ENCODE results near the gene EHMT1. TPM values are rescaled to one million over a fixed set of nuclear protein-coding genes. Genes with fewer than 3 reads are reported as not detected.

Gene EHMT1
- total and polyA plus RNA-seq, 2 of the 8 experiments (the other 6 are each of a cell fraction or from before 2014, with no cell fraction given), result 95.7 to 163 TPM

GRCh38 chr9:137630126-137630525, 11.3 kb downstream of the EHMT1 start:
- Histone ChIP-seq H3K27me3 (replicated peaks in 1 of 4; ENCODE audit: control insufficient read depth in 3 of 4, extremely low read depth in 1 of 4, insufficient read depth in 3 of 4, low read length in 3 of 4) (no peaks in the 10 kb centered on the region), H3K4ac (replicated peaks; ENCODE audit: insufficient read length, low read depth, low read length) (no peak overlapping the region), H4K8ac (ENCODE audit: extremely low read depth, insufficient read depth, low read length) (no peak overlapping the region), H3K14ac (ENCODE audit: insufficient read length) (no peak overlapping the region), H4K5ac (ENCODE audit: insufficient read length, low read depth, low read length) (no peak overlapping the region), H3K9me3 (ENCODE audit: insufficient read depth in 2 of 2, low read depth in 1 of 2, low read length in 1 of 2) (no peaks in the 10 kb centered on the region), H3K9ac (replicated peaks in 1 of 4; ENCODE audit: extremely low read depth in 1 of 4, low read depth in 3 of 4, low read length in 3 of 4) (no peak overlapping the region), H3K4me1 (replicated peaks in 1 of 4; ENCODE audit: control insufficient read depth in 3 of 4, insufficient read depth in 4 of 4, low read length in 3 of 4) (peaks cover 0 to 11% (median 7%) of the 10 kb centered on the region in 4 experiments), H4K20me1 (replicated peaks in 1 of 2; ENCODE audit: control insufficient read depth in 1 of 2, insufficient read depth in 2 of 2, low read length in 2 of 2) (peaks cover 23 to 26% of the 10 kb centered on the region in 2 experiments), H3K23me2 (ENCODE audit: low read depth, low read length) (no peaks in the 10 kb centered on the region), H3K4me3 (ENCODE audit: extremely low read depth in 1 of 4, insufficient read depth in 2 of 4, low read depth in 3 of 4, low read length in 4 of 4) (no peak overlapping the region), H3K36me3 (ENCODE audit: control insufficient read depth in 2 of 4, insufficient read depth in 4 of 4, low read length in 3 of 4) (no peaks in the 10 kb centered on the region; a peak in 1 of 8 replicates), H3K23ac (ENCODE audit: insufficient read length) (no peak overlapping the region), H2BK15ac (ENCODE audit: low read length) (no peak overlapping the region), H4K91ac (replicated peaks; ENCODE audit: insufficient read length, low read length) (no peak overlapping the region), H2BK12ac (ENCODE audit: low read depth, low read length) (no peak overlapping the region), H2AFZ (ENCODE audit: low read length) (no peak overlapping the region), H3K27ac (ENCODE audit: low read depth, low read length) (no peak overlapping the region), H3K18ac (ENCODE audit: extremely low read depth, low read length) (no peak overlapping the region), H3K79me2 (ENCODE audit: control insufficient read depth in 1 of 2, insufficient read depth in 2 of 2, low read length in 2 of 2) (peaks cover 62 to 99% of the 10 kb centered on the region in 2 experiments), H2BK120ac (replicated peaks; ENCODE audit: low read depth, low read length) (no peak overlapping the region), H3K56ac (replicated peaks; ENCODE audit: insufficient read length, low read depth, low read length) (no peak overlapping the region), H3K4me2 (ENCODE audit: insufficient read depth in 1 of 2, low read depth in 2 of 2, low read length in 2 of 2) (no peak overlapping the region), H2AK5ac (ENCODE audit: low read depth, low read length) (no peak overlapping the region), H2BK20ac (ENCODE audit: low read length) (no peak overlapping the region), H3K79me1 (ENCODE audit: low read depth, low read length) (peaks cover 23% of the 10 kb centered on the region), H2BK5ac (ENCODE audit: low read depth, low read length) (no peak overlapping the region)
- DNase-seq (ENCODE audit: low read depth in 1 of 2, low spot score in 2 of 2) (no peak), FAIRE-seq (no peak)
- 95% methylated on average over 1 of the region's 1 CpG; no CpG with 5 or more reads in 1 of the 2 experiments for WGBS, 2 experiments (ENCODE audit: extremely low coverage in 1 of 2, insufficient coverage in 1 of 2, insufficient read length in 1 of 2, insufficient replicate concordance in 2 of 2, low coverage in 1 of 2, low lambda C conversion rate in 2 of 2, missing lambda C conversion rate in 1 of 2)
- CTCF ChIA-PET (ENCODE audit: partially characterized antibody), result interaction anchor here (0.8 to 1.9 kb wide), 4 partner anchors 9 to 27 kb away, joined by 5 read pairs; no protein-coding TSS in a partner anchor
- POLR2A ChIA-PET (ENCODE audit: partially characterized antibody), result interaction anchor here (1.2 to 1.9 kb wide), 3 partner anchors 11 to 29 kb away, joined by 3 to 9 read pairs (median 6); partner anchors contain the start of gene EHMT1
- TF ChIP-seq SP1 (IDR thresholded peaks at IDR 0.05; ENCODE audit: low read depth, low read length) (no peak), SIN3A (conservative IDR thresholded peaks at IDR 0.05 in 1 of 2, IDR thresholded peaks at IDR 0.05 in 1 of 2; ENCODE audit: low read depth in 1 of 2, low read length in 2 of 2) (no peak), EP300 (IDR thresholded peaks at IDR 0.05; ENCODE audit: borderline replicate concordance in 1 of 2, low read depth in 2 of 2, low read length in 2 of 2) (no peak), USF2 (IDR thresholded peaks at IDR 0.05; ENCODE audit: low read length) (no peak), SIX5 (IDR thresholded peaks at IDR 0.05; ENCODE audit: low read depth, low read length) (no peak), HDAC2 (IDR thresholded peaks at IDR 0.05; ENCODE audit: borderline replicate concordance in 1 of 2, low read depth in 2 of 2, low read length in 2 of 2) (no peak), E2F6 (IDR thresholded peaks at IDR 0.05) (no peak), CBX5 (IDR thresholded peaks at IDR 0.05; ENCODE audit: low read depth, low read length) (no peak), TBP (IDR thresholded peaks at IDR 0.05; ENCODE audit: low read depth, low read length) (no peak), FOSL1 (IDR thresholded peaks at IDR 0.05; ENCODE audit: insufficient read depth, low read depth, low read length) (no peak), POLR2A (IDR thresholded peaks at IDR 0.05; ENCODE audit: control extremely low read depth in 1 of 2, low read depth in 2 of 2, low read length in 2 of 2) (no peak)
- TF ChIP-seq, protein P1, sequence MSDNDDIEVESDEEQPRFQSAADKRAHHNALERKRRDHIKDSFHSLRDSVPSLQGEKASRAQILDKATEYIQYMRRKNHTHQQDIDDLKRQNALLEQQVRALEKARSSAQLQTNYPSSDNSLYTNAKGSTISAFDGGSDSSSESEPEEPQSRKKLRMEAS (IDR thresholded peaks at IDR 0.05), result no peak

Measured in H1 (cell line).